Caco-2 (cell line): Measurements from ENCODE around the gene CYP24A1. TPM values are rescaled to one million over a fixed set of nuclear protein-coding genes. Genes with fewer than 3 reads are reported as not detected.
"Not testable (repeated sequence)": the region's sequence is repeated elsewhere in the genome, so short reads cannot be mapped to it uniquely, and the experiment has no call there.

ENCODE experiments used
- BruUV-seq: library from RNA; stranded (reverse); fragments of 400-500 nt; replicated peaks from 2 replicates; lab custom pipeline; 2021; lab: Mats Ljungman, UMichigan
- CTCF ChIA-PET: fragments of 300-600 bp; sonication (Branson Sonifier 250); formaldehyde crosslinking; loops from one replicate; lab custom pipeline; 2022; ENCODE audit warnings: antibody characterized with exemption; lab: Charles Lee
- POLR2A ChIA-PET: fragments of 300-600 bp; sonication (Branson Sonifier 250); formaldehyde crosslinking; loops from one replicate; lab custom pipeline; 2022; ENCODE audit warnings: antibody characterized with exemption; lab: Charles Lee
- DNase-seq, 2 experiments: peaks; one replicate each; pipeline versions ENCODE4 v3.0.0 to v3.0.0-alpha.2; 2020 to 2022
- H3K27me3 ChIP-seq: replicated peaks from 2 replicates; pipeline ENCODE4 v1.6.0; 2011; ENCODE audit warnings: low read length; ENCODE audit not compliant: control insufficient read depth, insufficient read depth
- H3K36me3 ChIP-seq: 2 replicates; pipeline ENCODE4 v1.5.1; 2011; ENCODE audit warnings: low read length; ENCODE audit not compliant: control insufficient read depth, insufficient read depth
- H3K4me1 ChIP-seq: fragments of 250-450 bp; sonication (Bioruptor Pico); 2 replicates; pipeline ENCODE4 v1.5.1; 2020; ENCODE audit warnings: mild to moderate bottlenecking
- H3K4me3 ChIP-seq: 2 replicates; pipeline ENCODE4 v1.5.1; 2011; ENCODE audit warnings: low read depth, mild to moderate bottlenecking, control low read depth, low read length
- H3K9me3 ChIP-seq: fragments of 250-450 bp; sonication (Bioruptor Pico); 2 replicates; pipeline ENCODE4 v1.5.1; 2020; ENCODE audit warnings: mild to moderate bottlenecking, moderate library complexity
- H3K27ac Mint-ChIP-seq: one replicate; pipeline ENCODE4 v1.8.0; 2022; ENCODE audit warnings: mixed read lengths; ENCODE audit not compliant: unreplicated experiment
- H3K27me3 Mint-ChIP-seq: one replicate; pipeline ENCODE4 v1.8.0; 2022; ENCODE audit warnings: mixed read lengths; ENCODE audit not compliant: insufficient read depth, unreplicated experiment
- H3K36me3 Mint-ChIP-seq: one replicate; pipeline ENCODE4 v1.8.0; 2022; ENCODE audit warnings: mild to moderate bottlenecking, mixed read lengths; ENCODE audit not compliant: insufficient read depth, unreplicated experiment
- H3K4me1 Mint-ChIP-seq: one replicate; pipeline ENCODE4 v1.8.0; 2022; ENCODE audit warnings: low read depth, mixed read lengths; ENCODE audit not compliant: unreplicated experiment
- H3K4me3 Mint-ChIP-seq: one replicate; pipeline ENCODE4 v1.8.0; 2022; ENCODE audit warnings: mild to moderate bottlenecking, moderate library complexity, mixed read lengths; ENCODE audit not compliant: unreplicated experiment
- H3K9me3 Mint-ChIP-seq: one replicate; pipeline ENCODE4 v1.8.0; 2022; ENCODE audit warnings: mixed read lengths; ENCODE audit not compliant: unreplicated experiment
- CTCF ChIP-seq, 2 experiments: fragments of 200-600 bp in 1 of 2; IDR thresholded peaks; 1 replicate in 1 of 2; 2 replicates in 1 of 2; pipeline versions ENCODE4 v1.5.1 to v1.8.0; 2011 to 2022; ENCODE audit warnings: antibody characterized with exemption in 1 of 2, control low read depth in 1 of 2, inconsistent platforms in 1 of 2, low read depth in 1 of 2, low read length in 1 of 2, mild to moderate bottlenecking in 1 of 2, moderate library complexity in 1 of 2; ENCODE audit not compliant: insufficient read depth in 1 of 2, severe bottlenecking in 1 of 2, unreplicated experiment in 1 of 2
- intact Hi-C: fragments of 100-400 bp; cut with micrococcal nuclease; formaldehyde crosslinking; loops from one replicate; pipeline ENCODE4 v1.10.0; 2022; ENCODE audit not compliant: unreplicated experiment
- total RNA-seq: library from RNA; stranded (reverse); gene quantifications from 2 replicates; pipeline ENCODE4 v1.2.3, GENCODE V29; 2022

The CYP24A1 gene
- total RNA-seq, 1 experiment from 2014 or later, result 3.7 TPM

- DNase-seq, result no peak
- H3K36me3 ChIP-seq, result no peaks in the 10 kb centered on the region
- CTCF ChIA-PET, result no interaction called here
- peaks cover 23% of the 10 kb centered on the region for H3K4me1 ChIP-seq
- H3K36me3 Mint-ChIP-seq, result no peaks in the 10 kb centered on the region
- H3K27ac Mint-ChIP-seq, result no peak overlapping the region
- POLR2A ChIA-PET, result no interaction called here
- H3K27me3 Mint-ChIP-seq, result peaks cover 2% of the 10 kb centered on the region
- no peaks in the 10 kb centered on the region for H3K9me3 ChIP-seq
- TF ChIP-seq CTCF (IDR thresholded peaks at IDR 0.05; ENCODE audit: insufficient read depth in 1 of 2, low read depth in 1 of 2, low read length in 1 of 2, severe bottlenecking in 1 of 2, unreplicated experiment in 1 of 2), result no peak
- H3K4me1 Mint-ChIP-seq, result peaks cover 7% of the 10 kb centered on the region
- no TSS peak for BruUV-seq
- intact Hi-C loops, result no loop called here
- no peaks in the 10 kb centered on the region for H3K27me3 ChIP-seq
- H3K9me3 Mint-ChIP-seq, result peaks cover 10% of the 10 kb centered on the region
- H3K4me3 ChIP-seq, result no peak overlapping the region
- H3K4me3 Mint-ChIP-seq, result no peak overlapping the region
Observed at GRCh38 chr20:54129350-54129749, 44.4 kb downstream of the CYP24A1 start.

- Mint-ChIP-seq H3K4me1 (peaks cover 20% of the 10 kb centered on the region), H3K36me3 (peaks cover 5% of the 10 kb centered on the region), H3K4me3 (no peak overlapping the region), H3K9me3 (peaks cover 10% of the 10 kb centered on the region), H3K27me3 (peaks cover 2% of the 10 kb centered on the region), H3K27ac (no peak overlapping the region)
- no peaks in the 10 kb centered on the region for H3K36me3 ChIP-seq
- CTCF ChIA-PET, result interaction anchor here (0.6 kb wide), 1 partner anchor 819 kb away, joined by 3 read pairs; no protein-coding TSS in a partner anchor
- no peaks in the 10 kb centered on the region for H3K27me3 ChIP-seq
- no peak overlapping the region for H3K4me3 ChIP-seq
- POLR2A ChIA-PET, result interaction anchor here (0.6 kb wide), 1 partner anchor 80 kb away, joined by 4 read pairs; no protein-coding TSS in a partner anchor
- BruUV-seq, result no TSS peak
- no peak for DNase-seq
- H3K9me3 ChIP-seq, result no peaks in the 10 kb centered on the region
- H3K4me1 ChIP-seq, result peaks cover 23% of the 10 kb centered on the region
- intact Hi-C loops, result no loop called here
- no peak for TF ChIP-seq CTCF (IDR thresholded peaks at IDR 0.05; ENCODE audit: insufficient read depth in 1 of 2, low read depth in 1 of 2, low read length in 1 of 2, severe bottlenecking in 1 of 2, unreplicated experiment in 1 of 2)
Observed at GRCh38 chr20:54127855-54128574, 45.8 kb downstream of the CYP24A1 start.

- peaks cover 2% of the 10 kb centered on the region for H3K27me3 Mint-ChIP-seq
- no peak for DNase-seq
- intact Hi-C loops, result no loop called here
- Histone ChIP-seq H3K27me3 (no peaks in the 10 kb centered on the region), H3K4me3 (no peak overlapping the region), H3K9me3 (no peaks in the 10 kb centered on the region), H3K36me3 (no peaks in the 10 kb centered on the region), H3K4me1 (peaks cover 23% of the 10 kb centered on the region)
- H3K27ac Mint-ChIP-seq, result no peak overlapping the region
- no peak overlapping the region for H3K4me3 Mint-ChIP-seq
- ChIA-PET CTCF (no interaction called here), POLR2A (no interaction called here)
- BruUV-seq, result no TSS peak
- H3K4me1 Mint-ChIP-seq, result peaks cover 22% of the 10 kb centered on the region
- no peak for TF ChIP-seq CTCF (IDR thresholded peaks at IDR 0.05; ENCODE audit: insufficient read depth in 1 of 2, low read depth in 1 of 2, low read length in 1 of 2, severe bottlenecking in 1 of 2, unreplicated experiment in 1 of 2)
- H3K9me3 Mint-ChIP-seq, result peaks cover 10% of the 10 kb centered on the region
- peaks cover 5% of the 10 kb centered on the region for H3K36me3 Mint-ChIP-seq
Observed at GRCh38 chr20:54126806-54127655, 46.8 kb downstream of the CYP24A1 start.

GRCh38 chr20:54126328-54126727 lies 47.5 kb downstream of the CYP24A1 start:
- BruUV-seq, H3K27ac Mint-ChIP-seq, intact Hi-C loops, H3K27me3 Mint-ChIP-seq, CTCF ChIA-PET, DNase-seq, H3K4me3 Mint-ChIP-seq, H3K9me3 ChIP-seq, H3K36me3 Mint-ChIP-seq, H3K27me3 ChIP-seq, H3K4me3 ChIP-seq, H3K36me3 ChIP-seq, POLR2A ChIA-PET, H3K9me3 Mint-ChIP-seq: not testable (repeated sequence)
- peaks cover 19% of the 10 kb centered on the region for H3K4me1 Mint-ChIP-seq
- H3K4me1 ChIP-seq, result peaks cover 27% of the 10 kb centered on the region
